GM21381 (cell line): ENCODE data around the gene HIGD1C.
A peak's percentile ranks its signal among the peaks of the same experiment; 100 is the strongest.
"Not testable (repeated sequence)": the region's sequence is repeated elsewhere in the genome, so short reads cannot be mapped to it uniquely, and the experiment has no call there.

Experiments used
- ATAC-seq: cut with Tn5 transposase; IDR thresholded peaks from one replicate; pipeline ENCODE4 v1.9.1; 2021; ENCODE audit warnings: mild to moderate bottlenecking, moderate library complexity; ENCODE audit not compliant: unreplicated experiment

HIGD1C gene

GRCh38 chr12:50952510-50952909 is at the start of gene HIGD1C:
Gene HIGD1C (plus strand): TSS chr12:50952544. CDS start chr12:50953999, 1,455 bp downstream.
- ATAC-seq = no peak

DNA sequence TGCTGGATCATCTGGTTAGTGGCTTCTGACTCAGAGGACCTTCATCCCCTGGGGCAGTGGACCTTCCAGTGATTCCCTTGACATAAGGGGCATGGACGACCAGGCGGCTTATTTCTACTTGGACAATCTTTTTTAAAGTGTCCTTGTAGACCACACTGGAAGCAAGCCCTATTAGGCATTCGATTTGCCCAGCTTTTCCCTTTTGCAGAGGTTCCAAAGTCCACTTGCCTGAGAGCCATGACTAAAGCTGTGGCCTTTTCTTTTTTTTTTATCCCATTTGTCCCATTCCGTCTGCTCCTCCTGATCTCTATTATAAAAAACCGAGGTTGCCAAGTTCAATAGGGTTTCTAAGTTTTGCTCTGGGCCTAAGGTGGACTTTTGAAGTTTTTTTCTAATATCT is 43.9 kb upstream of the HIGD1C start:
- not testable (repeated sequence) for ATAC-seq

- ATAC-seq = not testable (repeated sequence)
These were observed 40.0 kb upstream of the HIGD1C start for GRCh38 chr12:50912361-50912760.

GRCh38 chr12:50913224-50913623 is 39.1 kb upstream of the HIGD1C start:
- no peak for ATAC-seq

- ATAC-seq = no peak
These were observed 37.4 kb upstream of the HIGD1C start for GRCh38 chr12:50914872-50915484.

- no peak for ATAC-seq
These were observed 36.1 kb upstream of the HIGD1C start for GRCh38 chr12:50916292-50916691.

DNA sequence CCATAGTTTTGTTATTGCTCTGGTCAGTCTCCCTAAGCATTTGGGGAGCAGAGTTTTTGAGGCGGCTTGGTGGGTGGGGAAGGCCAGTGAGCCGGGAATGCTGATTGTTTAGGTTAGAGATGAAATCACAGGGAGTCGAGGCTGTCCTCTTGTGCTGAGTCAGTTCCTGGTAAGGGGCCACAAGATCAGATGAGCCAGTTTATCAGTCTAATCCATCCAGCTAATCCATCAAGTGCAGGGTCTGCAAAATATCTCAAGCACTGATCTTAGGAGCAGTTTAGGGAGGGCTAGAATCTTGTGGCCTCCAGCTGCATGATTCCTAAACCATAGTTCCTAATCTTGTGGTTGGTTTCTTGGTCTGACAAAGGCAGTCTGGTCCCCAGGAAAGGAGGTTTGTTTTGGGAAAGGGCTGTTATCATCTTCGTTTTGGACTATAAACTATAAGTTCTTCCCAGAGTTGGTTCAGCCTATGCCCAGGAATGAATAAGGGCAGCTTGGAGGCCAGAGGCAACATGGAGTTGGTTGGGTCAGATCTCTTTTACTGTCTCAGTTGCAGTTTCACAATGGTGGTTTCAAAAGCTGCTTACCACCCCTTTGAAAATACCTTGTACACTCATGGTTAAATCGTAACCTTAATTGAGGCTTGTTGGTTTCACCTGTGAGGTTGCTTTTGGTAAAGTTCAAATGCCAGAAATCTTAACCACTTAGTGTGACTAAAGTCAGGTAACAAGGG is 33.6 kb upstream of the HIGD1C start:
- ATAC-seq = no peak

- no peak for ATAC-seq
These were observed 29.5 kb upstream of the HIGD1C start for GRCh38 chr12:50922820-50923219.

DNA sequence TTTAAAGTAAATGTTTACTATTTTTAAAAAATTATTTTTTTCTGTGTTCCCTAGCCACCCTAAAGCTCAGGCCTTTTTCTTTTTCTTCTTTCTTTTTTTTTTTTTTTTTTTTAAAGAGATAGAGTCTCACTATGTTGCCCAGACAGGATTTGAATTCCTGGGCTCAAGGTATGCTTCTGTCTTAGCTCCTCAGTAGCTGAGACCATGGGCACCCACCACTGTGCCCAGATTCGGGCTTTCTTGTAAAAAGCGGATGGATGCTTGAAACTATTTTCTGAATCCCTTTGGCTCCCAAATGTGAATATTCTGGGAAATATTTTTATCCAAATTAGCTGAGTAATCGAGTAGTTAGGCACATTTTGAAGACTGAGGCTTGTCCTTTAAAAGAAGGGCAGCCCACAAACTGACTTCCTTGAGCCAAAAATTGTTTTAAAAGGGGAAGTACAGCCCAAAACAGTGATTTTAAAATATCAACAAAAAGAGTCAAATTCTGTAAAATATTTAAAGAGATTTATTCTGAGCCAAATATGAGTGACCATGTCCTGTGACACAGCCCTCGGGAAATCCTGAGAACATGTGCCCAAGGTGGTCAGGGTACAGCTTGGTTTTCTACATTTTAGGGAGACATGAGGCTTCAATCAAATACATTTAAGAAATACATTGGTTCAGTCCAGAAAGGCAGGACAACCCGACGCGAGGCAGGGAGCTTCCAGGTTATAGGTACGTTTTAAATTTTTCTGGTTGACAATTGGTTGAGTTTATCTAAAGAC is 28.8 kb upstream of the HIGD1C start:
- no peak for ATAC-seq

- no peak for ATAC-seq
These were observed 28.3 kb upstream of the HIGD1C start for GRCh38 chr12:50924131-50924438.

- peak; percentile 82 for ATAC-seq
These were observed 27.7 kb upstream of the HIGD1C start for GRCh38 chr12:50924439-50925341.

DNA sequence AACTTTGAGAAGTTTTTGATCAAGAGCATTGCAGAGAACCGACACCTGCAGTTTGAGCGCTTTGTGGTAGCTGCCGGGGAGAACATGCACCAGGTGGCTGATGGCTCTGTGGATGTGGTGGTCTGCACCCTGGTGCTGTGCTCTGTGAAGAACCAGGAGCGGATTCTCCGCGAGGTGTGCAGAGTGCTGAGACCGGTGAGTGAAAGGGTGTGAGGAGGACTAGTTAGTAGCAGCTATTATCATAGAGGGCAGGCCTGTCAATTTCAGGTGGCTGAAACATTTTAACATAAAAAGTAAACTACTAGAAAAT is 27.0 kb upstream of the HIGD1C start:
- peak; percentile 8 for ATAC-seq

DNA sequence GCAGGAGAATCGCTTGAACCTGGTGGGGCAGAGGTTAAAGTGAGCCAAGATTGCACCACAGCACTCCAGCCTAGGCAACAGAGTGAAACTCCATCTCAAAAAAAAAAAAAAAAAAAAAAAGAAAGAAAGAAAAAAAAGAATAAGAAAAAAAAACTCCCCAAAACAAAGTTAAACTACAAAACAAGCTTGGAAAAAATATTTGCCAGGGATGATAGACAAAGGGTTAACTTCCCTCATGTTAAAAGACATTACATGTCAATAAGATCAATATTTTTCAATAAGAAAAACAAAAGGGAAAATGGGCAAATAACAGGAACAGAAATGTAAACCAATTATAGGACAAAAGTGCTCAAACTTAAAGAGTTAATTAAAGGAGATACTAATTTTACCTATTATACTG is 26.4 kb upstream of the HIGD1C start:
- ATAC-seq = no peak

DNA sequence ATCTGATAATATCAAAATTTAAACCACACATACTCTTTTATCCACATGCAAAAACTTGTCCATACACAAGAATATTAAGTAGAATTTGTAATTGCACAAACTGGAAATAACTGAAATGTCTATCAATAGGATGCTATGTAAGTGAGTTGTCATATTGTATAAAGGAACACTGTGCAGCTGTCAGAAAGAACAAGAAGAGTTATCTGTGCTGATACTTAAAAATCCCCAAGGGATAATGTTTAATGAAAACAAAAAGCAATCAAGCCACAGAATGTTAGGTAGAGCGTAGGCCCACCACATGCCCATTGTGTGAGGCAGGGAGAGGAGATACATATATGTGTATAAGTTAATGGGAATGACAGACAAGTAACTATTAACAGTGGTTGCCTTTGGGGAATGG is 25.9 kb upstream of the HIGD1C start:
- no peak for ATAC-seq

DNA sequence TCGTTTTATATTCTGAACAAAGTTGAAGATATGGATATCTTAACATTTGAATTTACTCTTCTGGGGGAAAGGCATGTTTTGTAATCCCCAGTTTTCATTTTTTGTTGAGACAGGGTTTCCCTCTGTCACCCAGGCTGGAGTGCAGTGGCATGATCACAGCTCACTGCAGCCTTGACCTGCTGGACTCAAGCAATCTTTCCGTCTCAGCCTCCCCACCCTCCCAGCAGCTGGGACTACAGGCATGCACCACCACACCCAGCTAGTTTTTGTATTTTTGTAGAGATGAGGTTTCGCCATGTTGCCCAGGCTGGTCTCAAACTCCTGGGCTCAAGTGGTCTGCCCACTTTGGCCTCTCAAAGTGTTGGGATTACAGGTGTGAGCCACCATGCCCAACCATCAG is 25.4 kb upstream of the HIGD1C start:
- not testable (repeated sequence) for ATAC-seq

- no peak for ATAC-seq
These were observed 25.0 kb upstream of the HIGD1C start for GRCh38 chr12:50927356-50927755.

GRCh38 chr12:50927766-50928224 is 24.5 kb upstream of the HIGD1C start:
- ATAC-seq = no peak

DNA sequence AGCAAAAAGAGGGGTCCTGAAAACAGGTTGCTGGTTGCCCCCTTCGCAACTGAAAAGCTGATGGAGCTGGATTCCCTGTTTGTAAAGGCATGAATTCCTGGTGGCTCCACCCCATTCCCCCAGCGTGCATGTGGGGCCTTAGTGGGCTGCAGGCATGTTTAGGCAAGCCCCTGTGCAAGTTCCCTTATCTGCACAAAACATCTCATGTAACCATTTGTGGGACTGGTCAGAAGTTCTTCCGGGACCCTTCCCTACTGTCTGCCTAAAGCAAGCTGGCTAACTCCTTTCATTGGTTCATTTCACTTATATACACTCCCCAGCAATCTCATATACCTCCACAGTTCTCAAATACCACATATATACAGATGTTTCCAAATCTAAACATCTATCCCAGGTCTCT is 24.0 kb upstream of the HIGD1C start:
- ATAC-seq = no peak

- ATAC-seq = no peak
These were observed 22.5 kb upstream of the HIGD1C start for GRCh38 chr12:50929831-50930230.

GRCh38 chr12:50930477-50930876 is 21.9 kb upstream of the HIGD1C start:
- ATAC-seq = not testable (repeated sequence)

- ATAC-seq = no peak
These were observed 19.5 kb upstream of the HIGD1C start for GRCh38 chr12:50932787-50933280.
